Panc1 (cell line): ENCODE measurements around the gene C12orf43. TPM values are rescaled to one million over a fixed set of nuclear protein-coding genes. Genes with fewer than 3 reads are reported as not detected.

ENCODE experiments used
- ATAC-seq: fragments of 200-7000 bp; cut with Tn5 transposase; 2 replicates; pipeline ENCODE4 v1.9.1; 2020; ENCODE audit warnings: mild to moderate bottlenecking, moderate library complexity
- BruUV-seq: library from RNA; stranded (reverse); fragments of 400-500 nt; replicated peaks from 2 replicates; lab custom pipeline; 2021; lab: Mats Ljungman, UMichigan
- CTCF ChIA-PET: fragments of 300-600 bp; sonication (Branson Sonifier 250); formaldehyde crosslinking; loops from one replicate; lab custom pipeline; 2022; ENCODE audit warnings: antibody characterized with exemption; lab: Charles Lee
- POLR2A ChIA-PET: fragments of 300-600 bp; sonication (Branson Sonifier 250); formaldehyde crosslinking; loops from one replicate; lab custom pipeline; 2022; ENCODE audit warnings: antibody characterized with exemption; lab: Charles Lee
- DNase-seq: peaks from one replicate; pipeline ENCODE4 v3.0.0-alpha.2; 2010; ENCODE audit warnings: low read depth, low spot score
- H3K27ac ChIP-seq: 2 replicates; pipeline ENCODE4 v1.5.1; 2011; ENCODE audit warnings: mild to moderate bottlenecking, low read length, inconsistent platforms
- H3K27me3 ChIP-seq: fragments of 200-500 bp; sonication (Bioruptor generic); 2 replicates; pipeline ENCODE4 v1.6.0; 2014; ENCODE audit warnings: low read length, inconsistent platforms; ENCODE audit not compliant: control insufficient read depth, insufficient read depth
- H3K36me3 ChIP-seq: fragments of 200-500 bp; sonication (Bioruptor generic); 2 replicates; pipeline ENCODE4 v1.5.1; 2014; ENCODE audit warnings: inconsistent platforms, mild to moderate bottlenecking, low read length, moderate library complexity; ENCODE audit not compliant: control insufficient read depth, insufficient read depth
- H3K4me1 ChIP-seq: 2 replicates; pipeline ENCODE4 v1.5.1; 2011; ENCODE audit warnings: inconsistent platforms, mild to moderate bottlenecking, low read length, moderate library complexity; ENCODE audit not compliant: control insufficient read depth, insufficient read depth
- H3K4me3 ChIP-seq, 2 experiments: 2 replicates each; pipeline ENCODE4 v1.5.1; 2011 to 2012; ENCODE audit warnings: low read depth in 2 of 2, low read length in 2 of 2, mild to moderate bottlenecking in 2 of 2, inconsistent platforms in 1 of 2, moderate library complexity in 1 of 2
- H3K9me3 ChIP-seq: fragments of 200-500 bp; sonication (Bioruptor generic); 2 replicates; pipeline ENCODE4 v1.5.1; 2014; ENCODE audit warnings: low read depth, mild to moderate bottlenecking, inconsistent platforms, low read length, moderate library complexity; ENCODE audit not compliant: control insufficient read depth, insufficient read depth
- CTCF ChIP-seq: fragments of 450-650 bp; IDR thresholded peaks from 2 replicates; pipeline ENCODE4 v1.5.1; 2017; ENCODE audit warnings: mild to moderate bottlenecking
- POLR2AphosphoS5 ChIP-seq: IDR thresholded peaks from 2 replicates; pipeline ENCODE4 v1.6.1; 2012; ENCODE audit warnings: mild to moderate bottlenecking, low read depth, low read length, moderate library complexity
- REST ChIP-seq, 2 experiments: IDR thresholded peaks; 2 replicates each; pipeline ENCODE4 v1.6.1; 2011 to 2012; ENCODE audit warnings: low read depth in 2 of 2, control low read depth in 1 of 2, low read length in 1 of 2, mild to moderate bottlenecking in 1 of 2, moderate library complexity in 1 of 2; ENCODE audit not compliant: insufficient read depth in 1 of 2
- SIN3A ChIP-seq: IDR thresholded peaks from 2 replicates; pipeline ENCODE4 v1.6.1; 2012; ENCODE audit warnings: low read depth, mild to moderate bottlenecking, low read length, moderate library complexity, borderline replicate concordance; ENCODE audit not compliant: insufficient read depth
- TCF7L2 ChIP-seq: IDR thresholded peaks from 2 replicates; pipeline ENCODE4 v1.6.1; 2011; ENCODE audit warnings: mild to moderate bottlenecking, low read depth, low read length, inconsistent platforms
- in situ Hi-C: cut with HindIII; loops from 2 replicates; pipeline ENCODE4 v1.10.0; 2016; ENCODE audit warnings: low sequenced_read_pairs, low pct_unique_long_range_greater_than_20kb
- intact Hi-C: fragments of 100-400 bp; cut with micrococcal nuclease; formaldehyde crosslinking; loops from one replicate; pipeline ENCODE4 v1.10.0; 2022; ENCODE audit not compliant: unreplicated experiment
- total RNA-seq: library from RNA; stranded (reverse); gene quantifications from one replicate; pipeline ENCODE4 v1.2.1, GENCODE V29; 2021; ENCODE audit not compliant: unreplicated experiment

The C12orf43 gene
- total RNA-seq, 1 experiment from 2014 or later = 20.7 TPM

GRCh38 chr12:120994059-120994458, 22.2 kb downstream of the C12orf43 start:
- ChIA-PET CTCF (no interaction called here), POLR2A (no interaction called here)
- ATAC-seq = no peak
- BruUV-seq = no TSS peak
- TF ChIP-seq SIN3A (no peak), REST (IDR thresholded peaks at IDR 0.05; ENCODE audit: insufficient read depth in 1 of 2, low read depth in 2 of 2, low read length in 1 of 2) (no peak), CTCF (no peak), TCF7L2 (no peak), POLR2AphosphoS5 (no peak)
- Histone ChIP-seq H3K36me3 (no peaks in the 10 kb centered on the region), H3K9me3 (no peaks in the 10 kb centered on the region), H3K27ac (no peak overlapping the region), H3K4me3 (no peak overlapping the region), H3K27me3 (no peaks in the 10 kb centered on the region), H3K4me1 (no peaks in the 10 kb centered on the region)
- intact Hi-C loops (no loop called here), in situ Hi-C loops (no loop called here)
- no peak for DNase-seq

DNA sequence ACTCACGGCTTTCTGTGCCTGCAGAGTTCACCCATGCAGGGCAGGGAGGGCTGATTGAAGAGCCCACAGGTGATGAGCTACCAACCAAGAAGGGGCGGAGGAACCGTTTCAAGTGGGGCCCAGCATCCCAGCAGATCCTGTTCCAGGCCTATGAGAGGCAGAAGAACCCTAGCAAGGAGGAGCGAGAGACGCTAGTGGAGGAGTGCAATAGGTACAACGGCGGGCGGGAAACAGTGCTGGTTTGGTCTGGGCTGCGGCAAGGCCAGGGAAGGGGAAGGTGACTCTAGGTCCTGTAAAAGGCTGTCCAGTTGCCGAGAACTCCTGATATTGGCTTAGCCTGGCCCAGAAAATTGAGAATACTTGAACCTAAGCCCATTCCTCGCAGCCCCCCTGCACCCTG, 22.8 kb downstream of the C12orf43 start:
- in situ Hi-C loops = no loop called here
- intact Hi-C loops = no loop called here
- Histone ChIP-seq H3K4me1 (no peaks in the 10 kb centered on the region), H3K4me3 (no peak overlapping the region), H3K27me3 (no peaks in the 10 kb centered on the region), H3K27ac (no peak overlapping the region), H3K36me3 (no peaks in the 10 kb centered on the region), H3K9me3 (no peaks in the 10 kb centered on the region)
- no TSS peak for BruUV-seq
- TF ChIP-seq SIN3A (no peak), REST (IDR thresholded peaks at IDR 0.05; ENCODE audit: insufficient read depth in 1 of 2, low read depth in 2 of 2, low read length in 1 of 2) (no peak), POLR2AphosphoS5 (no peak), TCF7L2 (no peak), CTCF (no peak)
- CTCF ChIA-PET = no interaction called here
- DNase-seq = no peak
- no peak for ATAC-seq
- POLR2A ChIA-PET = no interaction called here
